GM18517 (cell line): ENCODE data around the gene NPAS3.

ENCODE experiments used
- ATAC-seq: cut with Tn5 transposase; IDR thresholded peaks from one replicate; pipeline ENCODE4 v1.9.1; 2021; ENCODE audit warnings: mild to moderate bottlenecking, moderate library complexity; ENCODE audit not compliant: unreplicated experiment

NPAS3 gene

GRCh38 chr14:33369041-33369440 lies 430.4 kb downstream of the NPAS3 start:
- no peak for ATAC-seq

- ATAC-seq: no peak
Observed at GRCh38 chr14:33369972-33370371, 431.3 kb downstream of the NPAS3 start.

GRCh38 chr14:33370426-33370825 lies 431.7 kb downstream of the NPAS3 start:
- no peak for ATAC-seq

- no peak for ATAC-seq
Observed at GRCh38 chr14:33375196-33375595, 436.5 kb downstream of the NPAS3 start.

- no peak for ATAC-seq
Observed at GRCh38 chr14:33375786-33376185, 437.1 kb downstream of the NPAS3 start.

GRCh38 chr14:33376510-33376909 lies 437.8 kb downstream of the NPAS3 start:
- no peak for ATAC-seq

GRCh38 chr14:33377596-33378390 lies 439.1 kb downstream of the NPAS3 start:
- no peak for ATAC-seq

GRCh38 chr14:33381717-33382116 lies 443.0 kb downstream of the NPAS3 start:
- no peak for ATAC-seq

GRCh38 chr14:33386140-33386539 lies 447.5 kb downstream of the NPAS3 start:
- ATAC-seq: no peak

- ATAC-seq: no peak
Observed at GRCh38 chr14:33386781-33387180, 448.1 kb downstream of the NPAS3 start.

- ATAC-seq: no peak
Observed at GRCh38 chr14:33390335-33390734, 451.7 kb downstream of the NPAS3 start.

- no peak for ATAC-seq
Observed at GRCh38 chr14:33393231-33393894, 454.7 kb downstream of the NPAS3 start.

GRCh38 chr14:33393895-33394368 lies 455.3 kb downstream of the NPAS3 start:
- no peak for ATAC-seq

- ATAC-seq: no peak
Observed at GRCh38 chr14:33401311-33401710, 462.6 kb downstream of the NPAS3 start.

- ATAC-seq: no peak
Observed at GRCh38 chr14:33402604-33403003, 463.9 kb downstream of the NPAS3 start.

- no peak for ATAC-seq
Observed at GRCh38 chr14:33404054-33404453, 465.4 kb downstream of the NPAS3 start.

GRCh38 chr14:33404964-33405574 lies 466.4 kb downstream of the NPAS3 start:
- ATAC-seq: no peak

GRCh38 chr14:33406766-33407165 lies 468.1 kb downstream of the NPAS3 start:
- ATAC-seq: no peak

- ATAC-seq: no peak
Observed at GRCh38 chr14:33408291-33408690, 469.6 kb downstream of the NPAS3 start.

- ATAC-seq: no peak
Observed at GRCh38 chr14:33412450-33412849, 473.8 kb downstream of the NPAS3 start.

- no peak for ATAC-seq
Observed at GRCh38 chr14:33413381-33413780, 474.7 kb downstream of the NPAS3 start.

- ATAC-seq: no peak
Observed at GRCh38 chr14:33414041-33414440, 475.4 kb downstream of the NPAS3 start.
